Muscle layer of duodenum (tissue), 2 donors: ENCODE measurements around the gene DNAH12.
"Not testable (repeated sequence)": the region's sequence is repeated elsewhere in the genome, so short reads cannot be mapped to it uniquely, and the experiment has no call there.

Experiments used
- H3K27ac ChIP-seq: one replicate; pipeline ENCODE4 v1.7.0; 2013; ENCODE audit warnings: mild to moderate bottlenecking, low read length
- H3K27me3 ChIP-seq: one replicate; pipeline ENCODE4 v1.7.0; 2013; ENCODE audit warnings: low read depth, mild to moderate bottlenecking, control low read depth, low read length
- H3K36me3 ChIP-seq, 2 donors: one replicate each; pipeline ENCODE4 v1.7.0; 2013; ENCODE audit warnings: low read length in 2 of 2, control low read depth in 1 of 2, mild to moderate bottlenecking in 1 of 2; ENCODE audit not compliant: insufficient read depth in 2 of 2, control insufficient read depth in 1 of 2
- H3K4me1 ChIP-seq, 2 donors: one replicate each; pipeline ENCODE4 v1.7.0; 2013; ENCODE audit warnings: low read length in 2 of 2, mild to moderate bottlenecking in 2 of 2, control low read depth in 1 of 2, moderate library complexity in 1 of 2; ENCODE audit not compliant: insufficient read depth in 2 of 2, control insufficient read depth in 1 of 2
- H3K4me3 ChIP-seq, 2 donors: one replicate each; pipeline ENCODE4 v1.7.0; 2013; ENCODE audit warnings: low read length in 2 of 2, low read depth in 1 of 2, mild to moderate bottlenecking in 1 of 2
- H3K9me3 ChIP-seq, 2 donors: one replicate each; pipeline ENCODE4 v1.7.0; 2013; ENCODE audit warnings: low read length in 2 of 2, control low read depth in 1 of 2, mild to moderate bottlenecking in 1 of 2; ENCODE audit not compliant: control insufficient read depth in 1 of 2
- donor health status: healthy.

The DNAH12 gene

DNA sequence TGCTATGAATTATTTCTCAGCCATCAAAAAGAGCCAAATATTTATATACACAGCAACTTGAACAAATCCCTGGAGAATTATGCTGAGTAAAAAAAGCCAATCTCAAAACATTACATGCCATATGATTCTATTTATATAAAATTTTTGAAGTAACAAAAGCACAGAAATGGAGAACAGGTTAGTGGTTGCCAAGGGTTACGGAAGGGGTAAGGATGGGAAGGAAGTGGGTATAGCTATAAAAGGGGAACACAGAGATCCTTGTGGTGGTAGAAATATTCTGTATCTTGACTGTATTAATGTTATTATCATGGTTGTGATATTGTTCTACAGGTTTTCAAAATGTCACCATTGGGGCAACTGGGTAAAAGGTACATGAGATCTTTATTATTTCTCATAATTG, 189.4 kb downstream of the DNAH12 start:
- H3K9me3 ChIP-seq = no peaks in the 10 kb centered on the region
- no peak overlapping the region for H3K4me3 ChIP-seq
- H3K36me3 ChIP-seq = no peaks in the 10 kb centered on the region
- no peak overlapping the region for H3K27ac ChIP-seq
- no peaks in the 10 kb centered on the region for H3K27me3 ChIP-seq
- no peaks in the 10 kb centered on the region for H3K4me1 ChIP-seq

DNA sequence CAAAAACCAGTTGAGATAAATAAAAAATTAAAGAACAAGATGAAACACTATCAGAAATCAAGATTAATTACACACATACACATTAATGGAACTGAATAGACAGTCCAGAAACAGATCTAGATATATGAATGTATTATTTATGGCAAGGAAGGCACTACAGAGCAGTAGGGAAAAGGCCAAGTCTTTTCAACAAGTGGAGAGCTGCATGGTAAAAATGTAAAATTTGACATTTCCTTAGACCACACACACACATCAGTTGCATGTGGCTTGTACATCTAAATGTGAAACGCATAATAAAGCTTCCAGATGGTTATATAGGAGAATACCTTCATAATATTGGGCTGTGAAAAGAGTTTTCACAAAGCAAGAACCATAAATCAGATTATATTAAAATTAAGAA, 193.9 kb downstream of the DNAH12 start:
- Histone ChIP-seq H3K4me1 (no peaks in the 10 kb centered on the region), H3K36me3 (no peaks in the 10 kb centered on the region), H3K4me3 (no peak overlapping the region), H3K27me3 (no peaks in the 10 kb centered on the region), H3K27ac (no peak overlapping the region), H3K9me3 (no peaks in the 10 kb centered on the region)

DNA sequence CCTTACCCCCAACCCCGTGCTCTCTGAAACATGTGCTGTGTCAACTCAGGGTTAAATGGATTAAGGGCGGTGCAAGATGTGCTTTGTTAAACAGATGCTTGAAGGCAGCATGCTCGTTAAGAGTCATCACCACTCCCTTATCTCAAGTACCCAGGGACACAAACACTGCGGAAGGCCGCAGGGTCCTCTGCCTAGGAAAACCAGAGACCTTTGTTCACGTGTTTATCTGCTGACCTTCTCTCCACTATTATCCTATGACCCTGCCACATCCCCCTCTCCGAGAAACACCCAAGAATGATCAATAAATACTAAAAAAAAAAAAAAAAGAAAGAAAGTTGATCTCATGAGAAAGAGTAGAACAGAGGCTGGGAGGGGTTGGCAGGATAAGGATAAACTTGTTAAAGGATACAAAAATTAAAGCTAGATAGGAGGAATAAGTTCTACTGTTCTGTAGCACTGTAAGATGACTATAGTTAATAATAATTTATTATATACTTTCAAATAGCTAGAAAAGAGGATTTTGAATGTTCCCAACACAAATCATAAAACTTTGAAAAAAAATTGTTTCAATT, 205.0 kb downstream of the DNAH12 start:
- H3K36me3 ChIP-seq, H3K4me1 ChIP-seq, H3K27ac ChIP-seq, H3K9me3 ChIP-seq, H3K27me3 ChIP-seq, H3K4me3 ChIP-seq: not testable (repeated sequence)

DNA sequence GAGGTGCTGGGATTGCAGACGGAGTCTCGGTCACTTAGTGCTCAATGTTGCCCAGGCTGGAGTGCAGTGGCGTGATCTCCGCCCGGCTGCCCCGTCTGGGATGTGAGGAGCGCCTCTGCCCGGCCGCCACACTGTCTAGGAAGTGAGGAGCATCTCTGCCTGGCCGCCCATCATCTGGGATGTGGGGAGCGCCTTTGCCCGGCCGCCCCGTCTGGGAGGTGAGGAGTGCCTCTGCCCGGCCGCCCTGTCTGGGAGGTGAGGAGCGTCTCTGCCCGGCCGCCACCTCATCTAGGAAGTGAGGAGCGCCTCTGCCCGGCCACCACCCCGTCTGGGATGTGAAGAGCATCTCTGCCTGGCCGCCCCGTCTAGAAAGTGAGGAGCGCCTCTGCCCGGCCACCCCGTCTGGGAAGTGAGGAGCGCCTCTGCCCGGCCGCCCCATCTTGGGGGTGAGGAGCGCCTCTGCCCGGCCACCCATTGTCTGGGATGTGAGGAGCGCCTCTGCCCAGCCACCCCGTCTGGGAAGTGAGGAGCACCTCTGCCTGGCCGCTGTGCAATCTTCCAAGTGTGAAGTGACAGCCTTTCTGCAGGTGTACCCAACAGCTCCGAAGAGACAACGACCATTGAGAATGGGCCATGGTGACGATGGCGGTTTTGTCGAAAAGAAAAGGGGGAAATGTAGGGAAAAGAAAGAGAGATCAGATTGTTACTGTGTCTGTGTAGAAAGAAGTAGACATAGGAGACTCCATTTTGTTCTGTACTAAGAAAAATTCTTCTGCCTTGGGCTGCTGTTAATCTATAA, 205.7 kb downstream of the DNAH12 start:
- H3K4me3 ChIP-seq, H3K9me3 ChIP-seq, H3K27ac ChIP-seq, H3K27me3 ChIP-seq, H3K36me3 ChIP-seq, H3K4me1 ChIP-seq: not testable (repeated sequence)

DNA sequence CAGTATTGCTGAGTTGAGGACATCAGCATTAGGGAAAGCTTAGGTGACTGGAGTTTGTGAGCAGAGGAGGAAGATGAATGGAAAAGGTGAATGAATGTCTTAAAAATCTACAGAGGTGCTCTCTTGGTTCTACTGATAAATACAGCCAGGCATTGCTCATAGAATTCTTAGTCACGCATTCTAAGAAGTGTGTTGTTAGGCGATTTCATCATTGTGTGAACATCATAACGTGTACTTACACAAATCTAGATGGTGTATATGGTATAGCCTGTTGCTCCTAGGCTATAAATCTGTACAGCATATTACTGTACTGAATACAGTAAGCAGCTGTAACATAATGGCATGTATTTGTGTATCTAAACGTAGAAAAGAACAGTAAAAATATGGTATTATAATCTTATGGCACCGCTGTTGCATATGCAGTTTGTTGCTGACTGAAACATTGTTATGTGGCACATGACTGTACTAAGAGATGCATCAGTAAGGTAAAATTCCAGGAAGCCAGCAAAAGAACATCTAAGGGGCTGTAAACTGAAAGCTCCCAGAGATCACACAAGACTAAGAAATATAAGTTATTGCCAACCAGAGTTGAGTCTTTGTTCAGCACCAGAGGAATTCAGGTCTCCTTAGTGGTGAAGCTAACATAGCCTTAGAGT, 208.7 kb downstream of the DNAH12 start:
- no peak overlapping the region for H3K4me3 ChIP-seq
- H3K4me1 ChIP-seq = no peaks in the 10 kb centered on the region
- no peak overlapping the region for H3K27ac ChIP-seq
- no peaks in the 10 kb centered on the region for H3K36me3 ChIP-seq
- H3K27me3 ChIP-seq = no peaks in the 10 kb centered on the region
- H3K9me3 ChIP-seq = peaks cover 0 to 3% of the 10 kb centered on the region in 2 donors

DNA sequence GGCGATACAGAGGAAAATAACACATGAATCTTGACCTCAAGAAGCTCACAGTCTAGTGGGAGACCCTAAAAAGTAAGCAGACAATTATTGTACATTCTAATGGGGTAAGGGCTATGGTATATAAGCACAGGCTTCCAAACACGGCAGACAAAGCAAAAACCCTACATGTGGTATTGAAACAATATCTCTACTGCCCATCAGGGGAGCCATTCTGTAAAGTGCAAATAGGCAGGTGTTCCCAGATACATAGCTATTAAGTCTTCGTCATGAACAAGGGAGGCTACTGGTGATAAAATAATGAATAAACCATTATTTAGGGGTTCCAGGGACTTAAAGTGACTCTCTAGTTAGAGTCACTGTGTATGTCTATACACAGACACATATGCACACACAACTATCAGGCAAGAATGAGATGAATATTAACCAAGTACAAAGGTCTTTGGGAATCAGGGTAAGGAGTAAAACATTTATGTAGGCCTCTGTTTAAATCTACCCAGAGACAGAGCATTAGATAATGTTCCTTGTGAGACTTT, 213.0 kb downstream of the DNAH12 start:
- H3K36me3 ChIP-seq = no peaks in the 10 kb centered on the region
- H3K27me3 ChIP-seq = no peaks in the 10 kb centered on the region
- no peaks in the 10 kb centered on the region for H3K4me1 ChIP-seq
- H3K9me3 ChIP-seq = no peaks in the 10 kb centered on the region
- no peak overlapping the region for H3K27ac ChIP-seq
- H3K4me3 ChIP-seq = no peak overlapping the region

DNA sequence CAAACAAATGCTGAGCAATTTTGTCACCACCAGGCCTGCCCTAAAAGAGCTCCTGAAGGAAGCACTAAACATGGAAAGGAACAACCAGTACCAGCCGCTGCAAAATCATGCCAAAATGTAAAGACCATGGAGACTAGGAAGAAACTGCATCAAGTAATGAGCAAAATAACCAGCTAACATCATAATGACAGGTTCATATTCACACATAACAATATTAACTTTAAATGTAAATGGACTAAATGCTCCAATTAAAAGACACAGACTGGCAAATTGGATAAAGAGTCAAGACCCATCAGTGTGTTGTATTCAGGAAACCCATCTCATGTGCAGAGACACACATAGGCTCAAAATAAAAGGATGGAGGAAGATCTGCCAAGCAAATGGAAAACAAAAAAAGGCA, 217.6 kb downstream of the DNAH12 start:
- H3K4me3 ChIP-seq, H3K9me3 ChIP-seq, H3K27me3 ChIP-seq, H3K36me3 ChIP-seq, H3K4me1 ChIP-seq, H3K27ac ChIP-seq: not testable (repeated sequence)

DNA sequence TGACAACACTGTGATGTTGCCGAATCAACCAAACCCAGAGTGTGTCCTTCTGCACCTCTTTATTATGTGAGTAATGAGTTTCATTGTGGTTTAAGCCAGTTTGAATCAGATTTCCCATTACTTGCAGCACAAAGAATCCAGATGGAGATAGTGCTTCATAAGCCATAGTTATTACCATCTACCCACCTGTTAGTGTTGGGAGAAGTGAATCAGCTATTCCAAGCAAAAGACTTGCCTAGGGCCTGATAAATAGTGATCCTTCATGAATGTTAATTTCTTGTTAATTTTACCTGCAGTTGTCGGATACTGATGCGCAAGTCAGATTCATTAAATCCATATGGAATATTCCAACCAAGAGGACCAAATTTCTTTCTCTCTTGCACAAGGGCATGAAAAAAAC, 229.9 kb downstream of the DNAH12 start:
- no peaks in the 10 kb centered on the region for H3K4me1 ChIP-seq
- peaks cover 1 to 2% of the 10 kb centered on the region in 2 donors for H3K9me3 ChIP-seq
- H3K27ac ChIP-seq = no peak overlapping the region
- no peaks in the 10 kb centered on the region for H3K27me3 ChIP-seq
- no peak overlapping the region for H3K4me3 ChIP-seq
- H3K36me3 ChIP-seq = no peaks in the 10 kb centered on the region

DNA sequence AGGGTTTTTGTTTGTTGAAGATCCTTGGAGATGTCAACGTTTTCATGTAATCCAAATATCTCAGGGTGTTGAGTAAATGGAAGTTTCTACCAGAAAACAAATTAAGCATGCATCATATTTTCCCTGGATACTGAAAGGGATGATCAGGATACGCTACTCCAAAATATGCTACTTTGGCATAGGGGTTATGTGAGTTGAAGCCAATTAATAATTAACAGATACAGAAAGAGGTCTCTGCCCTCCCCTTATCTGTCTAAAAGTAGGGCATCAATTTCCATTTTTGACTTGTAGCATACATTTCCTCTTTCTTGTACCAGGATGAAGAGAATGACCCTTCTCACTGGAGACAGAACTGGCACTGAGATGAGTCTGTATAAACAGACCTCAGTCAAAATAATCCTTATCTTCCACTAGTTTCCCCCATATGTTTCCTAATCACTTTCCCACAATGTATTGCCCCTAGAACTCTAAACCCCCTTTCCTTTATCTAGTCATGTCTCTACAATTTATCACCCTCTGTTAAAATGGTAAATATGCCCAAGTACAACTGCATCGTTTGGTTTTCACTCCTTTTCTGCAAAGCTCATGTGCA, 234.3 kb downstream of the DNAH12 start:
- no peaks in the 10 kb centered on the region for H3K9me3 ChIP-seq
- H3K4me1 ChIP-seq = no peaks in the 10 kb centered on the region
- H3K27ac ChIP-seq = no peak overlapping the region
- H3K4me3 ChIP-seq = no peak overlapping the region
- no peaks in the 10 kb centered on the region for H3K27me3 ChIP-seq
- H3K36me3 ChIP-seq = no peaks in the 10 kb centered on the region

DNA sequence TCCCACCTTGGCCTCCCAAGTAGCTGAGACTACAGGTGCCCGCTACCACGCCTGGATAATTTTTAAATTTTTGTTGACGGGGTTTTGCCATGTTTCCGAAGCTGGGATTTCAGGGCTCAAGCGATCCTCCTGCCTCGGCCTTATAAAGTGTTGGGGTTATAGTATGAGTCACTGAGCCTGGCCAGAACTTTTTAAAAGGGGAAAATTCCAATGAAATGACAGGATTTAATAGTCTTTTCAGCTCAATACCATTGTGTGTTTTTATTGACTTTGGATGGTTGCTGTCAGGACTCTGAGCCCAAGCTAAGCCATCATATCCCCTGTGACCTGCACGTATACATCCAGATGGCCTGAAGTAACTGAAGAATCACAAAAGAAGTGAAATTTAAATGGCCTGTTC, 240.6 kb downstream of the DNAH12 start:
- not testable (repeated sequence) for H3K36me3 ChIP-seq, H3K9me3 ChIP-seq, H3K27ac ChIP-seq, H3K4me3 ChIP-seq, H3K27me3 ChIP-seq, H3K4me1 ChIP-seq

DNA sequence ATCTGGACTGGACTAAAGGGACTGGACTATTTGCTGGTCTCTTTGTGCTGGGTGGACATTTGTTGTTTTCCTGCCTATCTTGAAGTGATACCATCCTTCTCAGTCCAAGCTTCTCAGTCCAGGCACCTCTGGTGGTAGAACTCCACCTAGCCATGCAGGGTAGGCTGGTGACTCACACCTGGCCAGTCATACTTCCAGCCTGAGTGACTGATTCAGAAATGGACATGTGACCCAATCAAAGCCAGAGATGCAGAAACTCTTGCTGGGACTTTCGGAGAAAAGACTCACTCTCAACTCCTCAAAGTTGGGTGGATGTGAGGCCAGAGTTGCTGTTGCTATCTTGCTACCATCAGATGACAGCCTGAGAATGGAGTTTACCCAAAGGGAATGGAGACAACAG, 246.1 kb downstream of the DNAH12 start:
- Histone ChIP-seq H3K4me1 (no peaks in the 10 kb centered on the region), H3K27ac (no peak overlapping the region), H3K27me3 (no peaks in the 10 kb centered on the region), H3K4me3 (no peak overlapping the region), H3K9me3 (no peaks in the 10 kb centered on the region), H3K36me3 (no peaks in the 10 kb centered on the region)
